Measurements from ENCODE around the gene TSTD1.
A peak's percentile ranks its signal among the peaks of the same experiment; 100 is the strongest.
"Not testable (repeated sequence)": the region's sequence is repeated elsewhere in the genome, so short reads cannot be mapped to it uniquely, and the experiment has no call there.

The TSTD1 gene

DNA sequence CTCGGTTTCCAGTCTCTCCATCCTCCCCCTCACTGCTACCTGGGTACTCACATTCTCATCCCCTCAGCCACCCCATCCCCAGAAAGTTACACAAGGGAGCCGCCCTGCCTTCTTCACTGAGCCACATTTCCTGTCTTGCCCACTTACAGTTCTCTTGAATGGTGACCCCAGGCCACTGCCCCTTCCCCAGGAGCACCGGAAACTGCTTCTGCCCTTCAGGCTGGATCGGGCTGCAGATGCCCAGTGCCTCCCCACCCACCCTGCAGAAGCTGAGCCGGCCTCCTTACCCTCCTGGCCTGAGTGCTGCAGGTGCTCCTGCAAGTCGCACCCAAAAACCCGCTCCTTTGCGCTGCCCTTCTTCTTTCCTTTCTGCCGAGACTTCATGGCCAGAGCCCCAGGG, 30.5 kb upstream of the TSTD1 start:
- DNase-seq (ENCODE audit: low read depth, low spot score) = no peak

DNA sequence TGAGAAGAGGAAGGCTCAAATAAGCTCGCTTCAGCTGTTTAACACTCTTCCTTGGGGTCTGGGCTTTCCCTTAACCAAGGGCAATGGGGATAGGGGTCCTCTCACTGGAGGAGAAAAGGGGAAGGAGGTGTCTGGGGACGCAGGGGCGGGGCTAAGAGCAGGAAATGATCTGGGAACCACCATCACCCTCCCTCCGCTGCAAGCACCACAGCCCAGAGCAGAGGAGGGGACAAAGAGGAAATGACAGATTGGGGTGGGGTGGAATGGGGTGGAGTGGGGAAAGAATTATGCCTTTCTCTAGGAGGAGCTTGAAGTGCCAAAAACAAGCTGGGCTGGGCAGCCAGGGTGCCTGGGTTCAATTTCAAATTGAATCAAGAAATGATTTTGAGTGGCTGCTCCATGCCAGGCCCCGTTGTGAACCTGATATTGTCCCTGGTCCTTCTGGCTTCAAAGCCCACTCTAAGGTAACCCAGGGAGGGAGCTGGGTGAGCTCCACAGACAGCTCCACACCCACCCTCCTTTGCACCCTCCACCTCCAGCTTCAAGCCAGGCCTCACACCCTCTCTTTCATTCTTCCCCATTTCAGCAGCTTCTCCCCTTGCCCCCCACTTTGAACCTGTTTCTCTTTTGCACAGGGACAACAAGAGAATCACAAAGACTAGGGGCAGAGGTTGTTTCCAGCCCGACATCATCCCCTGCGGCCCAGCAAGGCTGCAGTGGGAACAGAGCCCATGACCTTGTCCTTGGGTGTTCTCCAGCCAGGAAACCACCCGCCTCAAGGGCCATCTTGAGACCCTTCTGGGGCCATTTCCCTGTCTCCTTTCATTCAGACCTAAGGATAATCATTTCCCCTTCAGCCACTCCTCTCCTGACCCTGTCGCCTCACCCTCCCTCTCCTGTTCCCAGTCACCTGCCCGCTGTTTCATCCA, 29.8 kb upstream of the TSTD1 start:
- DNase-seq (ENCODE audit: low read depth, low spot score) = no peak

- no peak for DNase-seq (ENCODE audit: low read depth, low spot score)
These were observed 27.9 kb upstream of the TSTD1 start for GRCh38 chr1:161066694-161067093.

DNA sequence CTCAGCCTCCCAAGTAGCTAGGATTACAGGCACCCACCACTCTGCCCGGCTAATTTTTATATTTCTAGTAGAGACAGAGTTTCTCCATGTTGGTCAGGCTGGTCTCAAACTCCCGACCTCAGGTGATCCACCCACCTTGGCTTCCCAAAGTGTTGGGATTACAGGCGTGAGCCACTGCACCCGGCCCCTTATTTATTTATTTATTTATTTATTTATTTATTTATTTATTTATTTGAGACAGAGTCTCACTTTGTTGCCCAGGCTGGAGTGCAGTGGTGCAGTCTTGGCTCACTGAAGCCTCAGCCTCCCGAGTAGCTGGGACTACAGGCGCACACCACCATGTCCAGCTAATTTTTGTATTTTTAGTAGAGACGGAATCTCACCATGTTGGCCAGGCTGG, 26.9 kb upstream of the TSTD1 start:
- not testable (repeated sequence) for DNase-seq (ENCODE audit: low read depth, low spot score)

GRCh38 chr1:161063936-161064335, 25.2 kb upstream of the TSTD1 start:
- not testable (repeated sequence) for DNase-seq (ENCODE audit: low read depth, low spot score)

- no peak for DNase-seq (ENCODE audit: low read depth, low spot score)
These were observed 22.7 kb upstream of the TSTD1 start for GRCh38 chr1:161061419-161061818.

GRCh38 chr1:161059293-161059692, 20.5 kb upstream of the TSTD1 start:
- no peak for DNase-seq (ENCODE audit: low read depth, low spot score)

- no peak for DNase-seq (ENCODE audit: low read depth, low spot score)
These were observed 16.0 kb upstream of the TSTD1 start for GRCh38 chr1:161054805-161055204.

GRCh38 chr1:161054232-161054631, 15.5 kb upstream of the TSTD1 start:
- no peak for DNase-seq (ENCODE audit: low read depth, low spot score)

GRCh38 chr1:161052899-161053298, 14.1 kb upstream of the TSTD1 start:
- DNase-seq (ENCODE audit: low read depth, low spot score) = no peak

DNA sequence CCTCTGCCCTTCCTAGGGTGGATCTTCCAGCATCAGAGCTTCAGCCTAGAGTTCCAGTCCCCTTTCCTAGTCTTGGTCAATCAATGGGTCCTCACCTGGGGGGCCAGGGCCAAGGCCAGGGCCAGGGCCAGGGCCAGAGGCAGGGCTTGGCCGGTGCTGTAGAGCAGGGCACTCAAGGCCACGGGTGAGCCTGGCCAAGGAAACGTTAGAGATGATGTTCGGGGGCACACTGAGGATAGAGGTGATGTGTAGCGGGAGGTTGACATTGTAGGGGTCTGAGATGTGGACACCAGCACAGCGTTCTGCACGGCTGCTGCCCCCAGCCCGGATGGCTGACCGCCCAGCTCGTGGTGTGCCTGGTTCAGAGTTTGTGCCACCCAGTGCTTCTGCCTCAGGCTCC, 12.5 kb upstream of the TSTD1 start:
- no peak for DNase-seq (ENCODE audit: low read depth, low spot score)

DNA sequence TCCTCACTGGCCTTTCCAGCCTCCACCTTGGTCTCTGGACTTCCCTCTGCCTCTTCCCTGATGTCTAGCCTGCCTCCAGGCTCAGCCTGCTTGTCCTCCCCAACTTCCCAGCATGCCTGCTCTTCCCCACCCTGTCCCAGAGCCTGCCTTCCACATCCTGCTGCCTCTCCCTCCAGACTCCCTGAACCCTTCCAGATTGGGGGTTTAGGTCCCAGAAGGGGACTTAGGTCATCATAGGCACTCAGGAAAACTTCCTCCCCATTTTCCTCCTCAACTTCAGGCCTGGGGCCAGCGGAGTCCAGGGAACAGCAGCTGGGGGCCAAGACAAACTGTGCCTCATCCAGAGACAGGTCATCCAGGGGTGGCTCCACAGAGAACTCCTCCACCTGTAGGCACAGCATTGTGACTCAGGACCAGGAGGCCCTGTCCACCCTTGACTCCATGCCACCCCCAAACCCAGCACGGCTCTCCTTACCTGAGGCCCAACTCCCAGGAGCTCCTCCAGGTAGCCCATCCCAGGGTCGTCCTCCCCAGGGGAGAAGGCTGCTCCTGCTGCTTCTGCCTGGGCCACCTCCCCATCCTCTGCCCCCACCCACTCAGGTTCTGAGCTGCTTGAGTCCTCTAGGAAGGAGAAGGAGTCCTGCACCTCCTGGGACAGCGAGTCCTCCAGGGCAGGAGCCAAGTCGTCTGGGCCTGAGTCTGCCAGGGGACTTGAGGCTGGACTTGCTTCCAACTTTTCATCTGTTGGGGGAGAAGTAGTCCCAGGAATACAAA, 10.4 kb upstream of the TSTD1 start:
- DNase-seq (ENCODE audit: low read depth, low spot score) = no peak

GRCh38 chr1:161047436-161048420, 9.0 kb upstream of the TSTD1 start:
- no peak for DNase-seq (ENCODE audit: low read depth, low spot score)

- DNase-seq (ENCODE audit: low read depth, low spot score) = no peak
These were observed 8.0 kb upstream of the TSTD1 start for GRCh38 chr1:161046605-161047228.

GRCh38 chr1:161045736-161046604, 7.2 kb upstream of the TSTD1 start, which contains the start of gene USF1:
Gene USF1, minus strand, starts transcription at chr1:161045977. Its CDS starts 2,702 bp downstream, at chr1:161043275.
- peak; percentile 87 for DNase-seq (ENCODE audit: low read depth, low spot score)

DNA sequence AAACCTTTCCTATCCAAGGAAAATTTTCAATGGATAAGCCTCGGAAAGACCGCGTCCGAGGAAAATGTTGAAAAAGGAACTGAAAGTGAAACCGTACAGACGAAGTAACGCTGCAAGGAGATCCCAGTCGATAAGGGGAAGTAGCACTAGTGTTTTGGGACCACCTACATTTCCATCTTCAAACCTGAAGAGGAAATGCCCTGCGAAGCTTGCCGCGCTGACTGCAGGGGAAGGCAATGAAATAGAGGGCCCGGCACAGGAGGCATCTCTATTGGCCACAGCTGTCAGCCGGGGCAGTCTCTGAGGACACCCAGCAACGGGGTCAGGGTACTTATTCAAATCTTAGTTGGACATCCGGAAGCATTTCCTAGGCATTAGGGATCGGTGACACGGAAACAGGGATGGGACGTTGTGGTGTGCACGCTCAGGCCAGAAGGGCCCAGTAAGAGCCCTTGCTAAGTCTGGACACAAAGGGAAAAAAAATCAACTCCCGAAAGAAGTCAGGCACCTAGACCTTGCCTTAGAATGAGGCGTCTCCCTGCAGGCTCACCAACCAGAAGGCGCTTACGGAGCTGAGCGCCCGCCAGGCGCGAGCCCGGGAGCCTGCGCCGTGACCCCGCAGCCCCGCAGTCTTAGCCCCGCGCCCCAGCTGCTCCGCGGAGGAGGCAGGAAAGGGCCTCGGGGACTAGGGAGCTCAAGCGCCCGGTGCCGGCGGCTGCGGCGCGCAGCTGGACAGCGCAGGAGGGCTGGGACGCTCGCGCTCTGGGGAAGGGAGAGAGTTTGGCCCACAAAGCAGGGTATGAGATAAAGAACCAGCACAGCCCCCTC, 6.4 kb upstream of the TSTD1 start:
- DNase-seq (ENCODE audit: low read depth, low spot score) = no peak

GRCh38 chr1:161044535-161044907, 5.8 kb upstream of the TSTD1 start:
- DNase-seq (ENCODE audit: low read depth, low spot score) = no peak

DNA sequence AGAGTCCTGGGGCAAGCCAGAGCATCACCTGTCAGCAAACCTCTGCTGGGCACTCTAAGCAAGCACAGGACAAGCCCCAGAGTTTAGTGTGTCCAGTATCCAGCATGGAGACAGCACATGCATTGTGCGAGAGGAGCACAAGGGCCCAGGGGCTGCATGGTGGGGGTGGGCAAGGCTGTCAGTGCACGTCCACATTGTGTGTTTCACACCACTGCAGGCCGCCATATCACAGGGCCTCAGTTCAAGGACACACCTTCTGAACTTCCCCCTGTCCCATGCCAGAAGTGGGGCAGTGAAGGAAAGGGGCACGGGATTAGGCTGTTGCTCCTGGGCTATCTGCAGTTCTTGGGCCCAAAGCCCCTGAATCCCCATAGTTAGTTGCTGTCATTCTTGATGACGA, 782 bp upstream of the TSTD1 start:
- no peak for DNase-seq (ENCODE audit: low read depth, low spot score)

DNA sequence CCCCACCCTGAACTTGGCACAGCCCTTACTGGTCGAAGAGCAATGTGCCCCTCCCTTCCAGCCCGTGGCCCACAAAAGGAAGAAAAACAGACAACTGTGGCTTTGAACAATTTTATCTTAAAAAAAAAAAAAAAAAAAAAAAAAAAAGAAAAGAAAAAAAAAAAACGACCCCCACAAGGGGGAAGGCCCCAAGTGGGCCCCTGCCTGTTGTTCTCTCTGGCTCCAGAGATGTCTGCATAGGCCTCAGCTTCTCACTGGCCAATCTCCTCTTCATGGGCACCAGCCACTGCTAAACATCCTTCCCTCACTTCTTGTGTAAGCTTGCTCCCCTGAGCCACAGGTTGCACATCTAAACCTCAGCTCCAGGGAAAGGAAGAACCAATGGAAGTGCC, 386 bp upstream of the TSTD1 start:
- DNase-seq (ENCODE audit: low read depth, low spot score) = no peak

Data from iPS DF 19.7 (cell line).